Measurements from ENCODE around the gene RTEL1. TPM values are rescaled to one million over a fixed set of nuclear protein-coding genes. Genes with fewer than 3 reads are reported as not detected.

The RTEL1 gene
- total RNA-seq, 1 experiment from 2014 or later, result 58.0 TPM

DNA sequence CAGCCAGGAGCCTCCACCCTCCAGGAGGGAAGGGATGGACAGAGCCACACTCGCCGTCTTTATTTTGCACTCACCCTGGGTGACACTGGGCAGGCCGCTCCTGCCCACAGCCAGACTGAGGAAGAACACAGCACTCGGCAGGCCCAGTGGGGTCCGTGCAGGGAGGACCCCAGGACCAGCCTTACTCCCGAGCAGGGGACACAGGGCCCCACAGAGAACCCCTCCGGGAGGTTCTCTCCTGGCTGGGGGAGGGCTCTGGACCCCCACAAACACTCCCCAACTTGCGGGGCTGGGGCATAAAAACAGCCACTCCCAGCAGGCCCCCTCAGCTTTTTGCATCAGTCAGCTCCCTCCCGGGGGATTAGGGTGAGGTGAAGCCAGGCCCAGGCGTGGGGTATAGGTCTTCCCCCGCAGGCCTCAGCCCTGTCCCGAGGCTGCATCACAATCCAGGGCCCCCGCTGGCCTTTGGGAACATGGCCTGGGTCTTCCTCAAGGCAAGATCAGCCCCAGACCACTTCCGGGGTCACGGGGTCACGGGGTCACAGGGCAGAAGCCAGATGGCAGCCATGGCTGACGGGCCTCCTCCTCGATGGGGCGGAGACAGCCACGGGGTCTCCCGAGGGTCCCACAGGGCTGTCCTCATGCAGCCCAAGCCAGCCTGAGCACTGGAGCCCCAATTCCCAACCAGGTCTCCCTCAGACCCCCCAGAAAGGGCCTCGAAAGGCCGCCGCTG, 41.5 kb downstream of the RTEL1 start:
- Histone ChIP-seq H3K9me3 (ENCODE audit: control insufficient read depth in 1 of 2, insufficient read depth in 1 of 2, low read depth in 1 of 2, low read length in 2 of 2) (no peaks in the 10 kb centered on the region), H3K9ac (ENCODE audit: low read length) (peak overlapping the region; percentile 71), H3K4me1 (ENCODE audit: control insufficient read depth in 1 of 2, insufficient read depth in 2 of 2, low read length in 2 of 2) (peaks cover 35 to 78% of the 10 kb centered on the region in 2 experiments), H2AFZ (ENCODE audit: low read depth, low read length, poor library complexity, severe bottlenecking) (no peak overlapping the region), H3K79me2 (ENCODE audit: insufficient read depth, low read length) (peaks cover 10% of the 10 kb centered on the region; the same call in 1 of the 2 replicates), H4K20me1 (ENCODE audit: insufficient read depth) (no peaks in the 10 kb centered on the region), H3K9me2 (ENCODE audit: insufficient read depth) (no peaks in the 10 kb centered on the region), H3K27ac (ENCODE audit: low read depth, low read length) (peak overlapping the region; percentile 91), H3K36me3 (ENCODE audit: control insufficient read depth in 1 of 2, insufficient read depth in 2 of 2, low read length in 2 of 2) (peaks cover 0 to 11% of the 10 kb centered on the region in 2 experiments; a peak in 1 of 4 replicates), H3K4me2 (ENCODE audit: low read length) (peak overlapping the region; percentile 78), H3K4me3 (replicated peaks in 1 of 2; ENCODE audit: low read depth in 1 of 2, low read length in 2 of 2) (peak overlapping the region; percentile 37 to 41), H3K27me3 (ENCODE audit: insufficient read depth, low read length) (no peaks in the 10 kb centered on the region)
- intact Hi-C loops (cut with micrococcal nuclease), result loop anchor here (5.0 to 10.0 kb wide), 4 partner anchors 117 to 355 kb away; partner anchors contain the start of genes PTK6 and UCKL1
- CTCF ChIA-PET, result interaction anchor here (1.4 to 1.6 kb wide), 2 partner anchors 8 to 162 kb away, joined by 3 to 6 read pairs; partner anchors contain the start of genes ARFRP1, PTK6 and ZGPAT
- peak; percentile 26 for ATAC-seq
- RAD21 ChIA-PET (ENCODE audit: low non-redundant PET in 1 of 2, low total read pairs in 2 of 2, uncharacterized antibody in 2 of 2, unreplicated experiment in 2 of 2), result no interaction called here
- DNase-seq (ENCODE audit: low read depth, low spot score), result no peak
- POLR2A ChIA-PET, result interaction anchor here (1.3 to 3.1 kb wide), 6 partner anchors 8 to 166 kb away, joined by 3 to 12 read pairs (median 7); partner anchors contain the start of genes ARFRP1, RTEL1, TPD52L2 and ZGPAT
- TSS peak; percentile 29 for BruUV-seq (replicated peaks)
- no peak for TF ChIP-seq SIN3A (IDR thresholded peaks at IDR 0.05; ENCODE audit: low read depth)
- no peak for TF ChIP-seq CBX3 (IDR thresholded peaks at IDR 0.05; ENCODE audit: low read depth)
- TF ChIP-seq POLR2AphosphoS5 (IDR thresholded peaks at IDR 0.05; ENCODE audit: low read depth, low read length), result peak; percentile 42
- no peak for TF ChIP-seq ZFX (IDR thresholded peaks at IDR 0.05)

DNA sequence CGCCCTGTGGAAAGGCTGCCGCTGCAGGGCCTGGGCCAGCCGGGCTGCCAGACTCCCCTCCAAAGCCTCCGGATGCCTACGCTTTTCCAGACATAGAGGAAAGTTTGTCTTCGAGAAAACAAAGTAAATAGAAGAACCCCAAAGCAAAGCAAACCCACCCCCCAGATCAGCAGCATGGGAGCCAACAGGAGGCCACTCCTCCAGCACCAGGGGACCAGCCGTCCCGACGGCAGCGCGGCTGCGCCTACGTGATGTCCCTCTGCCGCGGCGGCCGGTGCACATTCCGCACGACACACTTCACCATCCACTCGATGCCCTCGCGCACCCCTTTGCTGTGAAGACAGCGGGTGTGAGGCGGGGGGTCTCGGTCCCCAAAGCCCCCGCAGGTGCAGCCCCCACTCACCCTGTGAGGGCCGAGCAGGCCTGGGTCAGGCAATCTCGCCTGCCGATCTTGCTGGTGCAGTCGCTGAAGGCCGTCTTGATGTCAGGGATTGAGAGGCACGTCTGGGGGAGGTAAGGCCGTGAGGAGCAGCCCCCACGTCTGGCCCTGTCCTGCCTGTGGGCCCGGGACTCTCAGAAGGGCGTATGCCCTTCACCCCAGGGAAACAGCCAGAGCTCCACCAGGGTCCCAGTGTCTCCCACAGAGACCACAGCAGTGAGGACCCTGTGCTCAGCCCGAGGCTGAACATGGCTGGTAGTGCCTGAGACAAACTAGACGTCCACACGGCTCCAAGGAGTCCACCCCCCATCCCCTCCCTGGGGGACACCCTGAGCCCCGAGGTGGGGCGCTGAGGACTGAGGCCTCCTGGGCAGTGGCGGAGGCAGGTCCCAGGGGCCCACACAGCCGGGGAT, 42.3 kb downstream of the RTEL1 start:
- H3K9ac ChIP-seq (ENCODE audit: low read length), result peak overlapping the region; percentile 71
- peaks cover 1 to 15% of the 10 kb centered on the region in 2 experiments; a peak in 2 of 4 replicates for H3K36me3 ChIP-seq (ENCODE audit: control insufficient read depth in 1 of 2, insufficient read depth in 2 of 2, low read length in 2 of 2)
- TF ChIP-seq POLR2A (IDR thresholded peaks at IDR 0.05; ENCODE audit: borderline replicate concordance, extremely low read depth, insufficient read depth, insufficient read length), result no peak
- TF ChIP-seq EZH2phosphoT487 (IDR thresholded peaks at IDR 0.05; ENCODE audit: borderline replicate concordance), result no peak
- no peak for TF ChIP-seq EZH2 (IDR thresholded peaks at IDR 0.05)
- TF ChIP-seq, protein P1, sequence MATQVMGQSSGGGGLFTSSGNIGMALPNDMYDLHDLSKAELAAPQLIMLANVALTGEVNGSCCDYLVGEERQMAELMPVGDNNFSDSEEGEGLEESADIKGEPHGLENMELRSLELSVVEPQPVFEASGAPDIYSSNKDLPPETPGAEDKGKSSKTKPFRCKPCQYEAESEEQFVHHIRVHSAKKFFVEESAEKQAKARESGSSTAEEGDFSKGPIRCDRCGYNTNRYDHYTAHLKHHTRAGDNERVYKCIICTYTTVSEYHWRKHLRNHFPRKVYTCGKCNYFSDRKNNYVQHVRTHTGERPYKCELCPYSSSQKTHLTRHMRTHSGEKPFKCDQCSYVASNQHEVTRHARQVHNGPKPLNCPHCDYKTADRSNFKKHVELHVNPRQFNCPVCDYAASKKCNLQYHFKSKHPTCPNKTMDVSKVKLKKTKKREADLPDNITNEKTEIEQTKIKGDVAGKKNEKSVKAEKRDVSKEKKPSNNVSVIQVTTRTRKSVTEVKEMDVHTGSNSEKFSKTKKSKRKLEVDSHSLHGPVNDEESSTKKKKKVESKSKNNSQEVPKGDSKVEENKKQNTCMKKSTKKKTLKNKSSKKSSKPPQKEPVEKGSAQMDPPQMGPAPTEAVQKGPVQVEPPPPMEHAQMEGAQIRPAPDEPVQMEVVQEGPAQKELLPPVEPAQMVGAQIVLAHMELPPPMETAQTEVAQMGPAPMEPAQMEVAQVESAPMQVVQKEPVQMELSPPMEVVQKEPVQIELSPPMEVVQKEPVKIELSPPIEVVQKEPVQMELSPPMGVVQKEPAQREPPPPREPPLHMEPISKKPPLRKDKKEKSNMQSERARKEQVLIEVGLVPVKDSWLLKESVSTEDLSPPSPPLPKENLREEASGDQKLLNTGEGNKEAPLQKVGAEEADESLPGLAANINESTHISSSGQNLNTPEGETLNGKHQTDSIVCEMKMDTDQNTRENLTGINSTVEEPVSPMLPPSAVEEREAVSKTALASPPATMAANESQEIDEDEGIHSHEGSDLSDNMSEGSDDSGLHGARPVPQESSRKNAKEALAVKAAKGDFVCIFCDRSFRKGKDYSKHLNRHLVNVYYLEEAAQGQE (IDR thresholded peaks at IDR 0.05; ENCODE audit: low read depth), result no peak
- no peak for TF ChIP-seq SIN3A (IDR thresholded peaks at IDR 0.05; ENCODE audit: low read depth)
- no peak for TF ChIP-seq JUND (IDR thresholded peaks at IDR 0.05)
- no peak for TF ChIP-seq ELF1 (IDR thresholded peaks at IDR 0.05; ENCODE audit: borderline replicate concordance, low read depth)
- no peaks in the 10 kb centered on the region for H3K9me2 ChIP-seq (ENCODE audit: insufficient read depth)
- DNase-seq (ENCODE audit: low read depth, low spot score) (no peak), ATAC-seq (no peak)
- H3K27ac ChIP-seq (ENCODE audit: low read depth, low read length), result peak overlapping the region; percentile 91
- ChIA-PET CTCF (no interaction called here), RAD21 (ENCODE audit: low non-redundant PET in 1 of 2, low total read pairs in 2 of 2, uncharacterized antibody in 2 of 2, unreplicated experiment in 2 of 2) (no interaction called here), POLR2A (interaction anchor here (1.0 kb wide), 1 partner anchor 17 kb away, joined by 3 read pairs; no protein-coding TSS in a partner anchor)
- BruUV-seq (replicated peaks), result no TSS peak
- H4K20me1 ChIP-seq (ENCODE audit: insufficient read depth), result no peaks in the 10 kb centered on the region
- peaks cover 18% of the 10 kb centered on the region for H3K79me2 ChIP-seq (ENCODE audit: insufficient read depth, low read length)
- peak overlapping the region; percentile 78 for H3K4me2 ChIP-seq (ENCODE audit: low read length)
- no peaks in the 10 kb centered on the region for H3K9me3 ChIP-seq (ENCODE audit: control insufficient read depth in 1 of 2, insufficient read depth in 1 of 2, low read depth in 1 of 2, low read length in 2 of 2)
- peaks cover 35 to 75% of the 10 kb centered on the region in 2 experiments for H3K4me1 ChIP-seq (ENCODE audit: control insufficient read depth in 1 of 2, insufficient read depth in 2 of 2, low read length in 2 of 2)
- no peaks in the 10 kb centered on the region for H3K27me3 ChIP-seq (ENCODE audit: insufficient read depth, low read length)
- no peak overlapping the region for H3K4me3 ChIP-seq (replicated peaks in 1 of 2; ENCODE audit: low read depth in 1 of 2, low read length in 2 of 2)
- no peak overlapping the region for H2AFZ ChIP-seq (ENCODE audit: low read depth, low read length, poor library complexity, severe bottlenecking)
- intact Hi-C loops (cut with micrococcal nuclease), result loop anchor here (10.0 kb wide), 1 partner anchor 354 kb away; no protein-coding TSS in a partner anchor

Measured in HCT116 (cell line).